ENCODE measurements around the gene MTUS2.

GRCh38 chr13:29386246-29386645 is 566.1 kb downstream of the MTUS2 start:
- TF ChIP-seq ZNF384 (IDR thresholded peaks at IDR 0.05; ENCODE audit: low read depth, low read length) (no peak), SP2 (IDR thresholded peaks at IDR 0.05; ENCODE audit: extremely low read depth, low read depth, low read length, poor library complexity, severe bottlenecking) (no peak), POLR2AphosphoS5 (IDR thresholded peaks at IDR 0.05; ENCODE audit: control insufficient read depth, insufficient read depth, low read depth, low read length) (no peak), BACH1 (tag; IDR thresholded peaks at IDR 0.05) (no peak), TBL1XR1 (IDR thresholded peaks at IDR 0.05; ENCODE audit: low read length in 2 of 2) (no peak), RCOR1 (IDR thresholded peaks at IDR 0.05; ENCODE audit: borderline replicate concordance in 1 of 2, low read depth in 2 of 2, low read length in 2 of 2) (no peak), ASH1L (IDR thresholded peaks at IDR 0.05; ENCODE audit: borderline replicate concordance, low read depth, partially characterized antibody) (no peak), EGR1 (conservative IDR thresholded peaks at IDR 0.05) (no peak)
- TF ChIP-seq, protein P1, sequence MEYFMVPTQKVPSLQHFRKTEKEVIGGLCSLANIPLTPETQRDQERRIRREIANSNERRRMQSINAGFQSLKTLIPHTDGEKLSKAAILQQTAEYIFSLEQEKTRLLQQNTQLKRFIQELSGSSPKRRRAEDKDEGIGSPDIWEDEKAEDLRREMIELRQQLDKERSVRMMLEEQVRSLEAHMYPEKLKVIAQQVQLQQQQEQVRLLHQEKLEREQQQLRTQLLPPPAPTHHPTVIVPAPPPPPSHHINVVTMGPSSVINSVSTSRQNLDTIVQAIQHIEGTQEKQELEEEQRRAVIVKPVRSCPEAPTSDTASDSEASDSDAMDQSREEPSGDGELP (CRISPR knock-in tag; IDR thresholded peaks at IDR 0.05; ENCODE audit: borderline replicate concordance): no peak
- TF ChIP-seq, protein P2, sequence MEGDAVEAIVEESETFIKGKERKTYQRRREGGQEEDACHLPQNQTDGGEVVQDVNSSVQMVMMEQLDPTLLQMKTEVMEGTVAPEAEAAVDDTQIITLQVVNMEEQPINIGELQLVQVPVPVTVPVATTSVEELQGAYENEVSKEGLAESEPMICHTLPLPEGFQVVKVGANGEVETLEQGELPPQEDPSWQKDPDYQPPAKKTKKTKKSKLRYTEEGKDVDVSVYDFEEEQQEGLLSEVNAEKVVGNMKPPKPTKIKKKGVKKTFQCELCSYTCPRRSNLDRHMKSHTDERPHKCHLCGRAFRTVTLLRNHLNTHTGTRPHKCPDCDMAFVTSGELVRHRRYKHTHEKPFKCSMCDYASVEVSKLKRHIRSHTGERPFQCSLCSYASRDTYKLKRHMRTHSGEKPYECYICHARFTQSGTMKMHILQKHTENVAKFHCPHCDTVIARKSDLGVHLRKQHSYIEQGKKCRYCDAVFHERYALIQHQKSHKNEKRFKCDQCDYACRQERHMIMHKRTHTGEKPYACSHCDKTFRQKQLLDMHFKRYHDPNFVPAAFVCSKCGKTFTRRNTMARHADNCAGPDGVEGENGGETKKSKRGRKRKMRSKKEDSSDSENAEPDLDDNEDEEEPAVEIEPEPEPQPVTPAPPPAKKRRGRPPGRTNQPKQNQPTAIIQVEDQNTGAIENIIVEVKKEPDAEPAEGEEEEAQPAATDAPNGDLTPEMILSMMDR (IDR thresholded peaks at IDR 0.05 in 2 of 3, conservative IDR thresholded peaks at IDR 0.05 in 1 of 3; ENCODE audit: insufficient read depth in 2 of 3, low read depth in 1 of 3, low read length in 3 of 3): no peak
- TF ChIP-seq, protein P3, sequence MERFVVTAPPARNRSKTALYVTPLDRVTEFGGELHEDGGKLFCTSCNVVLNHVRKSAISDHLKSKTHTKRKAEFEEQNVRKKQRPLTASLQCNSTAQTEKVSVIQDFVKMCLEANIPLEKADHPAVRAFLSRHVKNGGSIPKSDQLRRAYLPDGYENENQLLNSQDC (CRISPR knock-in tag; IDR thresholded peaks at IDR 0.05): no peak

Measured in K562 (cell line).